ENCODE results near the gene MRTFB.
"Not testable (repeated sequence)": the region's sequence is repeated elsewhere in the genome, so short reads cannot be mapped to it uniquely, and the experiment has no call there.

The MRTFB gene, protein sequence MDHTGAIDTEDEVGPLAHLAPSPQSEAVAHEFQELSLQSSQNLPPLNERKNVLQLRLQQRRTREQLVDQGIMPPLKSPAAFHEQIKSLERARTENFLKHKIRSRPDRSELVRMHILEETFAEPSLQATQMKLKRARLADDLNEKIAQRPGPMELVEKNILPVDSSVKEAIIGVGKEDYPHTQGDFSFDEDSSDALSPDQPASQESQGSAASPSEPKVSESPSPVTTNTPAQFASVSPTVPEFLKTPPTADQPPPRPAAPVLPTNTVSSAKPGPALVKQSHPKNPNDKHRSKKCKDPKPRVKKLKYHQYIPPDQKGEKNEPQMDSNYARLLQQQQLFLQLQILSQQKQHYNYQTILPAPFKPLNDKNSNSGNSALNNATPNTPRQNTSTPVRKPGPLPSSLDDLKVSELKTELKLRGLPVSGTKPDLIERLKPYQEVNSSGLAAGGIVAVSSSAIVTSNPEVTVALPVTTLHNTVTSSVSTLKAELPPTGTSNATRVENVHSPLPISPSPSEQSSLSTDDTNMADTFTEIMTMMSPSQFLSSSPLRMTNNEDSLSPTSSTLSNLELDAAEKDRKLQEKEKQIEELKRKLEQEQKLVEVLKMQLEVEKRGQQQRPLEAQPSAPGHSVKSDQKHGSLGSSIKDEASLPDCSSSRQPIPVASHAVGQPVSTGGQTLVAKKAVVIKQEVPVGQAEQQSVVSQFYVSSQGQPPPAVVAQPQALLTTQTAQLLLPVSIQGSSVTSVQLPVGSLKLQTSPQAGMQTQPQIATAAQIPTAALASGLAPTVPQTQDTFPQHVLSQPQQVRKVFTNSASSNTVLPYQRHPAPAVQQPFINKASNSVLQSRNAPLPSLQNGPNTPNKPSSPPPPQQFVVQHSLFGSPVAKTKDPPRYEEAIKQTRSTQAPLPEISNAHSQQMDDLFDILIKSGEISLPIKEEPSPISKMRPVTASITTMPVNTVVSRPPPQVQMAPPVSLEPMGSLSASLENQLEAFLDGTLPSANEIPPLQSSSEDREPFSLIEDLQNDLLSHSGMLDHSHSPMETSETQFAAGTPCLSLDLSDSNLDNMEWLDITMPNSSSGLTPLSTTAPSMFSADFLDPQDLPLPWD
- long read RNA-seq, full-length matches to known transcripts, result 3 of 7 reads
- long read RNA-seq, partial matches to known transcripts, result 3 of 7 reads
- long read RNA-seq, other reads (novel, unspliced or antisense), result 1 of 7 reads

DNA sequence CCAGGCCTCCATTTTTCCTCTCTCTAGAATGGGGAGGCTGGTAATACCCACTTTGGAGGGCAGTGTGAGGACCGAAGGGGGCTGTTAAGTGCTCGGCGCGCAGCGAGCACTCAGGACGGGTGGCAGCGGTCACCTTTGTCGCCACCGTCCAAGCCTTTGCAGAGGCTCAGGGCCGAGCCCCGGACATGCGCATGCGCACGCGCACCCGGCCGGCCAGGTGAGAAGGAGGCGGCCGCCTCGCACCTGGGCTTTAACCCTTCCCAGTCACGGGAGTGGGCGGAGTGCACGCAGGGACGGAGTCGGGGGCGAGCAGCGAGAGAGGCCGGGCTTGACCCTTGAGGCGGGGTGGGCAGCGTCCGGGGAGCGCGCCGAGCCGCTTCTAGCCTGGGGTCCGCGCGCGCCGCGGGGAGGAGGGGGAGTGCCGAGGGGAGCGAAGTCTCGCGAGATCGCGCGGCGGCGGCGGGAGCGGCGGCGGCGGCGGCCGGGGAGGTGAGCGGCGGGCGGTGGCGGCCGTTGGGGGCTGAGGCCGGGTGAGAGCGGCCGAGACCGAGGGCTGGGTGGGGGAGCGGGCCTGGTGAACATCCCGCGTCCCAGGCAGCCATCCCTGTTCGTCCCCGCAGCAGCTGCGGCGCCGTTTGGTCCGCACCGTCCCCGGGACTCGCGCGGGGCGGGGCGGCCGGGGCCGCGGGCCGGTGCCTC is at the start of gene MRTFB:
Gene MRTFB (plus strand): TSS at position 443 of the 699 bp plus-strand sequence. CDS start 69,288 bp downstream, outside the sequence.
- no peaks in the 10 kb centered on the region for H3K27me3 ChIP-seq (ENCODE audit: insufficient read depth, poor library complexity, severe bottlenecking)

DNA sequence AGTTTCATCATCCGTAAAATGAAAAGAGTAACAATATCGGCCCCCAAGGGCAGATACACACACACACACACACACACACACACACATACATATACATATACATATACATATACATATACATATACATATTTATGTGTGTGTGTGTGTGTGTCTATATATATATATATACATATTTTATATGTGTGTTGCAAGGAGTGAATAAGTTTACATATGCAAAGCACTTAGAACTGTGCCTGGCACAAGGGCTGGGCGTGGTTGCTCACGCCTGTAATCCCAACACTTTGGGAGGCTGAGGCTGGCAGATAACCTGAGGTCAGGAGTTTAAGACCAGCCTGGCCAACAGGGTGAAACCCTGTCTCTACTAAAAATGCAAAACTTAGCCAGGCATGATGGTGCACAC is 47.6 kb upstream of the MRTFB start:
- not testable (repeated sequence) for H3K27me3 ChIP-seq (ENCODE audit: insufficient read depth, poor library complexity, severe bottlenecking); H3K27ac ChIP-seq (replicated peaks); DNase-seq (ENCODE audit: low read depth in 1 of 2, low spot score in 1 of 2); H3K4me3 ChIP-seq (replicated peaks; ENCODE audit: insufficient read depth, low read length)

More for the DNA sequence above, at the start of gene MRTFB:
- H3K27ac ChIP-seq (replicated peaks), result peak within 1 kb of the TSS; percentile 29; the same call in 1 of the 2 replicates
- TF ChIP-seq, protein P1, sequence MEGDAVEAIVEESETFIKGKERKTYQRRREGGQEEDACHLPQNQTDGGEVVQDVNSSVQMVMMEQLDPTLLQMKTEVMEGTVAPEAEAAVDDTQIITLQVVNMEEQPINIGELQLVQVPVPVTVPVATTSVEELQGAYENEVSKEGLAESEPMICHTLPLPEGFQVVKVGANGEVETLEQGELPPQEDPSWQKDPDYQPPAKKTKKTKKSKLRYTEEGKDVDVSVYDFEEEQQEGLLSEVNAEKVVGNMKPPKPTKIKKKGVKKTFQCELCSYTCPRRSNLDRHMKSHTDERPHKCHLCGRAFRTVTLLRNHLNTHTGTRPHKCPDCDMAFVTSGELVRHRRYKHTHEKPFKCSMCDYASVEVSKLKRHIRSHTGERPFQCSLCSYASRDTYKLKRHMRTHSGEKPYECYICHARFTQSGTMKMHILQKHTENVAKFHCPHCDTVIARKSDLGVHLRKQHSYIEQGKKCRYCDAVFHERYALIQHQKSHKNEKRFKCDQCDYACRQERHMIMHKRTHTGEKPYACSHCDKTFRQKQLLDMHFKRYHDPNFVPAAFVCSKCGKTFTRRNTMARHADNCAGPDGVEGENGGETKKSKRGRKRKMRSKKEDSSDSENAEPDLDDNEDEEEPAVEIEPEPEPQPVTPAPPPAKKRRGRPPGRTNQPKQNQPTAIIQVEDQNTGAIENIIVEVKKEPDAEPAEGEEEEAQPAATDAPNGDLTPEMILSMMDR (IDR thresholded peaks at IDR 0.05; ENCODE audit: insufficient read depth, low read length), result no peak
- TF ChIP-seq GABPA (IDR thresholded peaks at IDR 0.05; ENCODE audit: low read depth) (no peak), SPI1 (IDR thresholded peaks at IDR 0.05; ENCODE audit: borderline replicate concordance, low read depth) (no peak), POLR2AphosphoS5 (IDR thresholded peaks at IDR 0.05; ENCODE audit: low read depth) (no peak)
- TF ChIP-seq, protein P2, sequence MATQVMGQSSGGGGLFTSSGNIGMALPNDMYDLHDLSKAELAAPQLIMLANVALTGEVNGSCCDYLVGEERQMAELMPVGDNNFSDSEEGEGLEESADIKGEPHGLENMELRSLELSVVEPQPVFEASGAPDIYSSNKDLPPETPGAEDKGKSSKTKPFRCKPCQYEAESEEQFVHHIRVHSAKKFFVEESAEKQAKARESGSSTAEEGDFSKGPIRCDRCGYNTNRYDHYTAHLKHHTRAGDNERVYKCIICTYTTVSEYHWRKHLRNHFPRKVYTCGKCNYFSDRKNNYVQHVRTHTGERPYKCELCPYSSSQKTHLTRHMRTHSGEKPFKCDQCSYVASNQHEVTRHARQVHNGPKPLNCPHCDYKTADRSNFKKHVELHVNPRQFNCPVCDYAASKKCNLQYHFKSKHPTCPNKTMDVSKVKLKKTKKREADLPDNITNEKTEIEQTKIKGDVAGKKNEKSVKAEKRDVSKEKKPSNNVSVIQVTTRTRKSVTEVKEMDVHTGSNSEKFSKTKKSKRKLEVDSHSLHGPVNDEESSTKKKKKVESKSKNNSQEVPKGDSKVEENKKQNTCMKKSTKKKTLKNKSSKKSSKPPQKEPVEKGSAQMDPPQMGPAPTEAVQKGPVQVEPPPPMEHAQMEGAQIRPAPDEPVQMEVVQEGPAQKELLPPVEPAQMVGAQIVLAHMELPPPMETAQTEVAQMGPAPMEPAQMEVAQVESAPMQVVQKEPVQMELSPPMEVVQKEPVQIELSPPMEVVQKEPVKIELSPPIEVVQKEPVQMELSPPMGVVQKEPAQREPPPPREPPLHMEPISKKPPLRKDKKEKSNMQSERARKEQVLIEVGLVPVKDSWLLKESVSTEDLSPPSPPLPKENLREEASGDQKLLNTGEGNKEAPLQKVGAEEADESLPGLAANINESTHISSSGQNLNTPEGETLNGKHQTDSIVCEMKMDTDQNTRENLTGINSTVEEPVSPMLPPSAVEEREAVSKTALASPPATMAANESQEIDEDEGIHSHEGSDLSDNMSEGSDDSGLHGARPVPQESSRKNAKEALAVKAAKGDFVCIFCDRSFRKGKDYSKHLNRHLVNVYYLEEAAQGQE (IDR thresholded peaks at IDR 0.05; ENCODE audit: insufficient replicate concordance, low read depth), result no peak
- peak; percentile 15 to 50 for DNase-seq (ENCODE audit: low read depth in 1 of 2, low spot score in 1 of 2)
- peak within 1 kb of the TSS; percentile 89 for H3K4me3 ChIP-seq (replicated peaks; ENCODE audit: insufficient read depth, low read length)

DNA sequence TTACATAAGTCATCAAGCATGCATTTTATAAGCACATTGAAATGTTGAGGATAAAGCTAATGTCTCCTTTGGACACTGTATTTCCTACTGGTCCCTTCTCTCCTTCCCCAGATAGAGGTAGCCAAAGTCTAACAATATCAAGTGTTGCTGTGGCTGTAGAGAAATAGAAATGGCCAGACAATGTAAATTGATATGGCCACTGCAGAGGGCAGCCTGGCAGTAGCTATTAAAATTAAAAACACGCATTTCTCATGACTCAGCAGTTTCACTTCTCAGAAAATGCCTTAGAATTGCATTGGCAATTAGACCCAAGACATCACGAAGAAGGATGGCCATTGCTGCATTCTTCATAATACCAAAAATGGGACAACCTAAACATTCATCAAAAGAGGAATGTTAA is 46.8 kb upstream of the MRTFB start:
- H3K4me3 ChIP-seq (replicated peaks; ENCODE audit: insufficient read depth, low read length), result no peak overlapping the region
- no peak overlapping the region for H3K27ac ChIP-seq (replicated peaks)
- DNase-seq (ENCODE audit: low read depth in 1 of 2, low spot score in 1 of 2), result no peak
- H3K27me3 ChIP-seq (ENCODE audit: insufficient read depth, poor library complexity, severe bottlenecking), result no peaks in the 10 kb centered on the region
- TF ChIP-seq POLR2AphosphoS5 (IDR thresholded peaks at IDR 0.05; ENCODE audit: low read depth) (no peak), SPI1 (IDR thresholded peaks at IDR 0.05; ENCODE audit: borderline replicate concordance, low read depth) (no peak), GABPA (IDR thresholded peaks at IDR 0.05; ENCODE audit: low read depth) (no peak)
- TF ChIP-seq, protein P2 (IDR thresholded peaks at IDR 0.05; ENCODE audit: insufficient replicate concordance, low read depth), result no peak
- TF ChIP-seq, protein P1 (IDR thresholded peaks at IDR 0.05; ENCODE audit: insufficient read depth, low read length), result no peak

Measured in HL-60 (cell line).